ENCODE measurements around the gene TEDDM1.
"Not testable (repeated sequence)": the region's sequence is repeated elsewhere in the genome, so short reads cannot be mapped to it uniquely, and the experiment has no call there.

The TEDDM1 gene, protein sequence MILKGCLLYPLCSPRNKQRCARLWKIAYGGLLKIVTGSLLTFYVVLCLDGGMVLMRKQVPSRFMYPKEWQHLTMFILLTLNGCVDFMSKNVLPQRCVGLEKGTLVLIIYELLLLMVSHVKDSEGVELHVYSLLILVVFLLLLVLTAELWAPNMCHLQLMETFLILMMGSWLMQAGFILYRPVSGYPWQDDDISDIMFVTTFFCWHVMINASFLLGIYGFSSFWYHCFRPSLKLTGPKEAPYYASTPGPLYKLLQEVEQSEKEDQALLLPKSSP

DNA sequence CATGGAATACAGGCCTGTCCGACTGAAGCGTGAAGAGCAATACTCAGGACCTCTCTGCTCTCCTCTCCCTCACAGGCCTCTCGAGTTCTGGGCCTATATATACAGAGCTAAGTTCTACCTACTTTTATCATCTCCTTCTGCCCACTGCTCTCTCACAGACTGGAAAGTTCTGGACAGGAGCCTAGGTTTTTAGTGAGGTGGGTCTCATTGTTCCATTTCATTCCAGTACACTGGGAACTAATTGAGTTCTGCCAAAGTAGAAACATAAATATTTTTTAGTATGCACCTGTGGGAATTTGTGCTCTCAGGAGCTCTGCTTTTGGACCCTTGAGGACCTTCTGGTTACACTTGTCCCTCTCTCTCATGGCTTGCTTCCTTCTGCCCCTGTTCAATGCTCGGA lies at the start of gene TEDDM1:
TSS of gene TEDDM1 (minus strand) at position 101 of the 400 bp plus-strand sequence. CDS start 182 bp downstream, outside the sequence.
- no peak within 1 kb of the TSS for H3K4me3 ChIP-seq (ENCODE audit: low read depth, low read length)
- TF ChIP-seq, protein P1, sequence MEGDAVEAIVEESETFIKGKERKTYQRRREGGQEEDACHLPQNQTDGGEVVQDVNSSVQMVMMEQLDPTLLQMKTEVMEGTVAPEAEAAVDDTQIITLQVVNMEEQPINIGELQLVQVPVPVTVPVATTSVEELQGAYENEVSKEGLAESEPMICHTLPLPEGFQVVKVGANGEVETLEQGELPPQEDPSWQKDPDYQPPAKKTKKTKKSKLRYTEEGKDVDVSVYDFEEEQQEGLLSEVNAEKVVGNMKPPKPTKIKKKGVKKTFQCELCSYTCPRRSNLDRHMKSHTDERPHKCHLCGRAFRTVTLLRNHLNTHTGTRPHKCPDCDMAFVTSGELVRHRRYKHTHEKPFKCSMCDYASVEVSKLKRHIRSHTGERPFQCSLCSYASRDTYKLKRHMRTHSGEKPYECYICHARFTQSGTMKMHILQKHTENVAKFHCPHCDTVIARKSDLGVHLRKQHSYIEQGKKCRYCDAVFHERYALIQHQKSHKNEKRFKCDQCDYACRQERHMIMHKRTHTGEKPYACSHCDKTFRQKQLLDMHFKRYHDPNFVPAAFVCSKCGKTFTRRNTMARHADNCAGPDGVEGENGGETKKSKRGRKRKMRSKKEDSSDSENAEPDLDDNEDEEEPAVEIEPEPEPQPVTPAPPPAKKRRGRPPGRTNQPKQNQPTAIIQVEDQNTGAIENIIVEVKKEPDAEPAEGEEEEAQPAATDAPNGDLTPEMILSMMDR (IDR thresholded peaks at IDR 0.05; ENCODE audit: low read depth, low read length, missing control alignments), result no peak
- no peak for DNase-seq (ENCODE audit: low read depth)

DNA sequence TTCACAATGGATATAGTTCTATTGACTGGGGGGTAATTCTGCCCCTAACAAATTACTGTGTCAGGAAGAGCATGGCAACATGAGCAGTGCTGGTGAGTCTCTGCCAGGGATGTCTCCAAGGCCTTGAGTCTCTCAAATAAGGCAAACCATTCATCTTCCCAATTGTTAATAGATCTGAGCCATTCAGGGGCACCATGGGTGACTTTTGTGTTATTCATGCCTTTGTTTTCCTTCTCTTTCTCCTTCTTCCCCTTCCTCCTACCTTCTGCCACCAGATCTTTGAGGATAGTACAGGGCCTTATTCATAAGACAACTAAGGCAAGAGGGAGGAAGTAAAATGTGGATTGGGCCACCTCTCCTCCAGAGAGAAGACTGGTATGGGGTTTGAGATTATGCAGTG lies 49.6 kb upstream of the TEDDM1 start, which contains the start of gene RGSL1:
TSS of gene RGSL1 (plus strand) at position 60 of the 400 bp plus-strand sequence. CDS start at position 80, 20 bp downstream.
- TF ChIP-seq, protein P1 (IDR thresholded peaks at IDR 0.05; ENCODE audit: low read depth, low read length, missing control alignments), result no peak
- DNase-seq (ENCODE audit: low read depth), result no peak
- no peak within 1 kb of the TSS for H3K4me3 ChIP-seq (ENCODE audit: low read depth, low read length)

DNA sequence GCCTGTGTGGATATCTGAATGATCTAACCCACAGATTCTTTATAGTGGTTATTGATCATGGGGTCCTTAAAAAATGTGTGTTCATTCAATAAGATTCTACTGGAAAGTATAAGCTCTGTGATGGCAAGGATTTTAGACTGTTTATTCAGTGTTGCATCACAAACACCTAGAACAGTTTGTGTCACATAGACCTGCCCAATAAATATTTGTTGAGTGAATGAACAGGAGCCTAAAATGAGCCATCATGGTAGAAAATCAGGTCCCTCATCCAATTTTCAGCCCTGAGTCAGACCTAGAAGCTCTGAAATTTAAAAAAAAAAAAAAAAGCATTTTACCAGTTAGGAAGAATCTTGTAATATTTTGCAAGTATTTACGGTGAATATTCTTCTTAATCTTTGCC lies 47.2 kb upstream of the TEDDM1 start:
- TF ChIP-seq, protein P1 (IDR thresholded peaks at IDR 0.05; ENCODE audit: low read depth, low read length, missing control alignments), result no peak
- DNase-seq (ENCODE audit: low read depth), result no peak
- no peak overlapping the region for H3K4me3 ChIP-seq (ENCODE audit: low read depth, low read length)

DNA sequence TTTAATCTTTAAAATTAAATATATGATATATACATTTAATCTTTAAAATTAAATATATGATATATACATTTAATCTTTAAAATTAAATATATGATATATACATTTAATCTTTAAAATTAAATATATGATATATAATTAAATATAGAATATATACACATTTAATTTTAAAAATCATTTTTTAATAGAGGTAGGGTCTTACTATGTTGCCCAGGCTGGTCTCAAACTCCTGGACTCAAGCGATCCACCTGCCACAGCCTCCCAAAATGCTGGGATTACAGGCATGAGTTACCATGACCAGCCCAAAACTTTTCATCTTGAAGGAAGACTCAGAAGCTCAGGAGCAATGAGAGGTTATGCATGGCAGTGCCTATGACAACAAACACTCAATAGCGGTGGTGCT lies 46.7 kb upstream of the TEDDM1 start:
- H3K4me3 ChIP-seq (ENCODE audit: low read depth, low read length); DNase-seq (ENCODE audit: low read depth): not testable (repeated sequence)

DNA sequence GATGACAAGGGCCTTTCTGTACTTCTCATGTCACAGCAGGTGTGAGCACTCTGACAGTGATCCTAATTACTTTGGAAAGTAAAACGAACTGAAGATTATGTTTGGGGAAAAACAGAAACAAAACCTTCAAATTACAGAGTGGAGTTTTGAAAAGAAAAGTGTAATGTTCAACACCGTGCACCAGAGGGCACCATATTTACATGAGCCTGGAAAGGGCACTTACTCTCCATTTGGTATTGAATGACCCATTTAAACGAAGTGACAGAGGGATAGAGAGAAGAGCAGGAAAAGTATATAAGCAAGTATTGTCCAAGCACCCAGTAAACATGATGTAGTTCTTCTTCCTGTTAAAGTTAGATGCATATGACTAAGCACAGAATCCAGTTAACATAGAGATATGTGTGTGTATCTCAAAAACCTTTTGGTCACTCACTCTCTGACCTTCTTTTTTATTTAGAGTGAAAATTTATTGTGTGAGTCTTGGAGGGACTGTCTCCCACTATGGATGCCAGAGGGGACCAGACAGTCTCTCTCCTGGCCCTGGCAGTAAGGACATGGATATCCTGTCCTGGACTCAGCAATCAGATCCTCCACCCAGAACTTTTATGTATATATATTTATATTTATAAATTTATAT lies 45.7 kb upstream of the TEDDM1 start:
- TF ChIP-seq, protein P1 (IDR thresholded peaks at IDR 0.05; ENCODE audit: low read depth, low read length, missing control alignments), result peak; percentile 70
- DNase-seq (ENCODE audit: low read depth), result peak; percentile 16
- no peak overlapping the region for H3K4me3 ChIP-seq (ENCODE audit: low read depth, low read length)

DNA sequence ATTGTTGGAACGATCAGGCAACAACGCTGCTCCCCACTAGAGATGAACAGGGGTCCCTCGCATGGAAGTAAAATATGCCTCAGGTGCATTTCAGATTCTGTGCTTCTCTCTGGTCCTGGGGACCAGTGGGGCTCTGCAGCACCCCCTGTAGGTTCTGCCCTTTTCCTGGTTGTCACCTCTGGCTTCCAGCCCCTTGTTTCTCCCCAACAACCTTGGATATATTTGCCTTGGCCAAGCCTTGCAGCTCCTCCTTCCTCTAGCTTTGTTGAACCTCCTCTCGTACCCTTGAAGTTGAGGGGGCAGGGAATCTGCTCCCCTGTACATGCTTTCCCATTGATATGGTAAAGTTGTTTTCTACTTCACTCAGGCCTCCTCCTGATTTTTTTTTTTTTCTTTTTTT lies 44.0 kb upstream of the TEDDM1 start:
- H3K4me3 ChIP-seq (ENCODE audit: low read depth, low read length), result no peak overlapping the region
- DNase-seq (ENCODE audit: low read depth), result no peak
- TF ChIP-seq, protein P1 (IDR thresholded peaks at IDR 0.05; ENCODE audit: low read depth, low read length, missing control alignments), result peak; percentile 43

DNA sequence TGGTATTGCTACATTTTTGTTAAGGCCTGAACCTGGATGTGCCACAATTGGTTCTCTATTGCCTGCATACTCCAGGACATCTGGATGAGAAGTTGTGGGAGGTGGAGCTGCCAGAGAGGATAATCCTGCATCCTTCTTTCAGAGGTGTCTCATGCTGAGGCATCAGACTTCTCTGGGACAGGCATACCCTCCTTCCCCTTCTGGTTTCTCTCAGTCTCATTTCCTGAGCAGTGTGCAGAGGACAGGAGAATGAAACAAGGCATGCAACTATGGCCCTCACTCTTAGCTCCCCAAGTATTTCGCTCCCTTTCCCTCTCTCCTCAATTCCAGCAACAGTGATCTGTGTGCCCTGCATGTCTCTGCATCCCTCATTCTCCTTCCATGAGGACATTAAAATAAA lies 41.9 kb upstream of the TEDDM1 start:
- no peak overlapping the region for H3K4me3 ChIP-seq (ENCODE audit: low read depth, low read length)
- no peak for DNase-seq (ENCODE audit: low read depth)
- TF ChIP-seq, protein P1 (IDR thresholded peaks at IDR 0.05; ENCODE audit: low read depth, low read length, missing control alignments), result no peak
